Mesenchymal stem cell (in vitro differentiated cells and primary cell): Measurements from ENCODE around the gene ICA1L.

ENCODE experiments used
- DNase-seq: peaks from one replicate; pipeline ENCODE4 v3.0.0-alpha.2; 2013
- H2AFZ ChIP-seq: one replicate; pipeline ENCODE4 v1.6.1; 2013; ENCODE audit warnings: low read depth, mild to moderate bottlenecking, control low read depth, inconsistent platforms, low read length, moderate library complexity
- H2AK5ac ChIP-seq: 2 replicates; pipeline ENCODE4 v1.6.1; 2013; ENCODE audit warnings: low read length, moderate library complexity, mild to moderate bottlenecking, inconsistent platforms; ENCODE audit not compliant: severe bottlenecking
- H2BK120ac ChIP-seq: one replicate; pipeline ENCODE4 v1.6.1; 2013; ENCODE audit warnings: low read depth, mild to moderate bottlenecking, inconsistent platforms, low read length, moderate library complexity
- H2BK12ac ChIP-seq, 2 experiments: one replicate each; pipeline ENCODE4 v1.6.1; 2013; ENCODE audit warnings: inconsistent platforms in 2 of 2, low read length in 2 of 2, mild to moderate bottlenecking in 2 of 2, moderate library complexity in 2 of 2, control low read depth in 1 of 2
- H2BK15ac ChIP-seq: one replicate; pipeline ENCODE4 v1.6.1; 2013; ENCODE audit warnings: mild to moderate bottlenecking, low read depth, inconsistent platforms; ENCODE audit not compliant: poor library complexity, severe bottlenecking
- H2BK5ac ChIP-seq: 2 replicates; pipeline ENCODE4 v1.6.1; 2013; ENCODE audit warnings: low read depth, mild to moderate bottlenecking, low read length, control low read depth, inconsistent platforms; ENCODE audit not compliant: poor library complexity, severe bottlenecking
- H3K14ac ChIP-seq, 2 experiments: one replicate each; pipeline ENCODE4 v1.6.1; 2013; ENCODE audit warnings: inconsistent platforms in 2 of 2, low read length in 2 of 2, control low read depth in 1 of 2, mild to moderate bottlenecking in 1 of 2, moderate library complexity in 1 of 2
- H3K18ac ChIP-seq, 2 experiments: one replicate each; pipeline ENCODE4 v1.6.1; 2013; ENCODE audit warnings: inconsistent platforms in 2 of 2, low read length in 2 of 2, control low read depth in 1 of 2, low read depth in 1 of 2, mild to moderate bottlenecking in 1 of 2
- H3K23ac ChIP-seq, 2 experiments: one replicate each; pipeline ENCODE4 v1.6.1; 2013; ENCODE audit warnings: inconsistent platforms in 2 of 2, low read length in 2 of 2, mild to moderate bottlenecking in 2 of 2, moderate library complexity in 2 of 2, control low read depth in 1 of 2
- H3K27ac ChIP-seq: 2 replicates; pipeline ENCODE4 v1.5.1; 2013; ENCODE audit warnings: mild to moderate bottlenecking, moderate library complexity, low read length, control low read depth, inconsistent platforms; ENCODE audit not compliant: poor library complexity, severe bottlenecking
- H3K27me3 ChIP-seq, 2 experiments: 2 replicates each; pipeline versions ENCODE4 v1.6.1 to v1.7.0; 2013; ENCODE audit warnings: low read length in 2 of 2, mild to moderate bottlenecking in 2 of 2, moderate library complexity in 2 of 2, control low read depth in 1 of 2, inconsistent platforms in 1 of 2; ENCODE audit not compliant: control insufficient read depth in 1 of 2, insufficient read depth in 1 of 2
- H3K36me3 ChIP-seq, 2 experiments: 2 replicates each; pipeline versions ENCODE4 v1.6.1 to v1.7.0; 2013; ENCODE audit warnings: low read length in 2 of 2, control low read depth in 1 of 2, inconsistent platforms in 1 of 2, low read depth in 1 of 2, mild to moderate bottlenecking in 1 of 2; ENCODE audit not compliant: insufficient read depth in 2 of 2, control insufficient read depth in 1 of 2
- H3K4ac ChIP-seq, 2 experiments: one replicate each; pipeline ENCODE4 v1.6.1; 2013; ENCODE audit warnings: inconsistent platforms in 2 of 2, low read length in 2 of 2, mild to moderate bottlenecking in 2 of 2, moderate library complexity in 2 of 2, control low read depth in 1 of 2, low read depth in 1 of 2
- H3K4me1 ChIP-seq: 2 replicates; pipeline ENCODE4 v1.6.1; 2013; ENCODE audit warnings: low read depth, low read length, control low read depth; ENCODE audit not compliant: control insufficient read depth, insufficient read depth
- H3K4me2 ChIP-seq: 2 replicates; pipeline ENCODE4 v1.6.1; 2013; ENCODE audit warnings: low read length, mild to moderate bottlenecking, inconsistent platforms; ENCODE audit not compliant: poor library complexity, severe bottlenecking
- H3K4me3 ChIP-seq, 2 experiments: 2 replicates each; pipeline versions ENCODE4 v1.5.1 to v1.7.0; 2013; ENCODE audit warnings: low read length in 2 of 2, mild to moderate bottlenecking in 2 of 2, control low read depth in 1 of 2, low read depth in 1 of 2; ENCODE audit not compliant: insufficient read depth in 1 of 2
- H3K79me1 ChIP-seq: replicated peaks from 2 replicates; pipeline ENCODE4 v1.6.1; 2013; ENCODE audit warnings: mild to moderate bottlenecking, control low read depth, low read length, inconsistent platforms; ENCODE audit not compliant: poor library complexity, severe bottlenecking
- H3K9ac ChIP-seq: 2 replicates; pipeline ENCODE4 v1.7.0; 2013; ENCODE audit warnings: mild to moderate bottlenecking, low read length, moderate library complexity
- H3K9me3 ChIP-seq: 2 replicates; pipeline ENCODE4 v1.7.0; 2013; ENCODE audit warnings: mild to moderate bottlenecking, low read length; ENCODE audit not compliant: control insufficient read depth
- H4K8ac ChIP-seq: one replicate; pipeline ENCODE4 v1.6.1; 2013; ENCODE audit warnings: inconsistent platforms, mild to moderate bottlenecking, low read length, moderate library complexity
- H4K91ac ChIP-seq: one replicate; pipeline ENCODE4 v1.6.1; 2013; ENCODE audit warnings: mild to moderate bottlenecking, low read length, inconsistent platforms
- WGBS: methylation state at CpG from one replicate; pipeline ENCODE4 v1.1.7; 2013; ENCODE audit warnings: mixed read lengths; 5-methylcytosine and 5-hydroxymethylcytosine counted together

Gene ICA1L

DNA sequence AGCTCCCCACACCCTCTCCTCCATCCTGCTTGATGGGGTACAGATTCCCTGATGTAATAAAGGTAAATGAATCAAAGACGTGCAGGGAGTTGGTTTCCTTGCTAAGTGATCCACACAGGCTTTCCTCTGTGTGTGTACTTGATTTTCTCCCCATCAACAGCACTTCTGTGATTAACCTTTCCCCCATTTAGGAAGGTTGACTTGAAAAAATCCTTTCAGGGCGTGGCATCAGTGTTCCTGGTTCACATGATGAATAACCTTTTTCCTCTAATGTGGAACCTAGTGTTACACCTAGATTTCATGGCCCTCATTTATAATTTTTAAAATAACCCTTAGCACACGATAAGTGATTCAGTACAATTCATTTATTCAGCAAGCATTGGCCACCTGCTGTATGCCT is 115.0 kb downstream of the ICA1L start:
- Histone ChIP-seq H4K8ac (no peak overlapping the region), H3K4me1 (peaks cover 3% of the 10 kb centered on the region), H2AFZ (no peak overlapping the region), H3K4me2 (no peak overlapping the region), H2AK5ac (no peak overlapping the region), H2BK15ac (no peak overlapping the region), H2BK120ac (no peak overlapping the region), H3K23ac (no peak overlapping the region), H3K9me3 (no peaks in the 10 kb centered on the region), H3K14ac (no peak overlapping the region), H3K36me3 (peaks cover 3 to 6% of the 10 kb centered on the region in 2 experiments), H2BK5ac (no peak overlapping the region), H3K4ac (no peak overlapping the region), H3K4me3 (no peak overlapping the region), H2BK12ac (no peak overlapping the region), H3K79me1 (no peaks in the 10 kb centered on the region), H3K27me3 (no peaks in the 10 kb centered on the region), H3K27ac (no peak overlapping the region), H3K18ac (no peak overlapping the region), H3K9ac (no peak overlapping the region), H4K91ac (no peak overlapping the region)
- DNase-seq: no peak
- 96% methylated on average over 3 of the region's 3 CpGs for WGBS

DNA sequence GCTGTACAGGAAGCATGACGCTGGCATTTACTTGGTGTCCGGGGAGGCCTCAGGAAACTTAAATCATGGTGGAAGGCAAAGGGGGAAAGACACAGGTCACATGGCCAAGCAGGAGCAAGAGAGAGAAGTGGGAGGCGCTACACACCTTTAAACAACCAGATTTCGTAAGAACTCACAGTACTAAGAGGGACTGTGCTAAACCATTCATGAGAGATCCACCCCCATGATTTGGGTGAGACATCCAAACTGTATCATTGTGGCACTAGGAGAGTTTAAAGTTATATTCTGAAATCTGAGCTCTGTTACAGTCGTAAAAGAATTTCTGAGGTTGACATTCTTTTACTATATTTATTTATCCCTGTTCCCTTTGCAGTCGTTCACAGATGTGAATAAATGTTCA is 116.6 kb downstream of the ICA1L start:
- Histone ChIP-seq H3K23ac (no peak overlapping the region), H3K18ac (no peak overlapping the region), H2BK120ac (no peak overlapping the region), H3K4me3 (no peak overlapping the region), H3K4me1 (no peaks in the 10 kb centered on the region), H2BK5ac (no peak overlapping the region), H2AK5ac (no peak overlapping the region), H3K27me3 (no peaks in the 10 kb centered on the region), H3K27ac (no peak overlapping the region), H3K9ac (no peak overlapping the region), H4K91ac (no peak overlapping the region), H3K36me3 (peaks cover 3% of the 10 kb centered on the region in 2 experiments), H4K8ac (no peak overlapping the region), H3K14ac (no peak overlapping the region), H3K9me3 (no peaks in the 10 kb centered on the region), H2BK15ac (no peak overlapping the region), H3K4ac (no peak overlapping the region), H2AFZ (no peak overlapping the region), H3K79me1 (no peaks in the 10 kb centered on the region), H3K4me2 (no peak overlapping the region), H2BK12ac (no peak overlapping the region)
- WGBS: 96% methylated on average over 5 of the region's 6 CpGs
- no peak for DNase-seq

DNA sequence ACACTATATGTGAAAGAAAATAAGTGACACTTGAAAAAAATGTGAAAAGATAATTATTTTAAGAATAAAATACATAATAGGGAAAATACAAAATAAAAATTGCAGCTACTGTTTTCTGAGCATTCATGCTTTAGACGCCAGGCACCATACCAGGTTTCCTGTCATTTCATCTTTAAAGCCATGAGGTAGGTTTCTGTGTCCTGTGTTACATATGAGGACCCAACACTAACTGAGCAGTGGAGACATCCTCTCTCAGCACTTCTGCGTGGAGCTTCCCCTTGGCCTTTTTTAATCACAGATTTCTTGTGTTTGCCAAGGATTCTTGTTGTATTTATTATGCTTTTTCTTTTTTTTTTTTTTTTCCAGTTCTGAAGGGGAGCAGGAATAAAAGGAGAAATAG is 119.5 kb downstream of the ICA1L start:
- Histone ChIP-seq H3K4me3 (no peak overlapping the region), H2AFZ (no peak overlapping the region), H2BK12ac (no peak overlapping the region), H2BK15ac (no peak overlapping the region), H3K79me1 (no peaks in the 10 kb centered on the region), H3K9me3 (no peaks in the 10 kb centered on the region), H3K14ac (no peak overlapping the region), H4K91ac (no peak overlapping the region), H3K18ac (no peak overlapping the region), H3K36me3 (peaks cover 0 to under 1% of the 10 kb centered on the region in 2 experiments), H4K8ac (no peak overlapping the region), H3K9ac (no peak overlapping the region), H2BK5ac (no peak overlapping the region), H3K4ac (no peak overlapping the region), H3K27me3 (no peaks in the 10 kb centered on the region), H3K27ac (no peak overlapping the region), H2BK120ac (no peak overlapping the region), H2AK5ac (no peak overlapping the region), H3K4me2 (no peak overlapping the region), H3K4me1 (no peaks in the 10 kb centered on the region), H3K23ac (no peak overlapping the region)
- 100% methylated on average over 1 of the region's 2 CpGs for WGBS
- DNase-seq: no peak

DNA sequence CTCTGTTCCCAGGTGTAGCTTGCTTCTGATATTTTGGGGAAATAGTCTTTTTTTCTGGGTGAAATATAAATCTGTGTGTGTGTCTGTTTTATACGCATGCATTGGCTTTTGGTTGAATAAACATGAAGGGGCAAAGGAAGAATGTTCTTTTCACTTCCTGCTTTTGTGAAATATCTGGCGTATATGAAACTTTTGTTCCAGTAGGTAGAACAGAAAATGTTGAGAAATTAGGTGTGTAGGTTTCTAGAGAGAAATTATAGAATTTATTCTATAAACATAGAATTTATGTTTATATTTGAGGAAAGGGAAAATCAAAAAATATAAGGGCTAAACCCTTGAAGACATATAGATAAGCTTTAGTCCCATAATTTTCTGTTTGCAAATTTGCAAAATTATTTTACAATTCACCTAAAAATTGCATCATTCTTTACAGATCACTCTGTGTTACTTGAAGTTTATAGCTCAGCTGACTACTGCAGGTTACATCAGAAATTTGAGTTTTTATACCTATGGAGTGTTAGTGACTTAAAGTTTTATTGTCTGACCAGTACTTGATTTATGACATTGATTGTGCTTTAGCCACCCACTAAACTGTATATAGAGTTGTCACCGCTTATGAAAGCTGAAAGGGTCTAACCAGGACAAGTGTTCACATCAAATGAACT is 120.7 kb downstream of the ICA1L start:
- Histone ChIP-seq H3K36me3 (no peaks in the 10 kb centered on the region), H3K4me2 (no peak overlapping the region), H2AK5ac (no peak overlapping the region), H4K91ac (no peak overlapping the region), H3K9me3 (peaks cover 4% of the 10 kb centered on the region), H3K4ac (no peak overlapping the region), H3K4me1 (no peaks in the 10 kb centered on the region), H4K8ac (no peak overlapping the region), H3K4me3 (no peak overlapping the region), H3K79me1 (no peaks in the 10 kb centered on the region), H3K18ac (no peak overlapping the region), H2BK15ac (no peak overlapping the region), H2BK120ac (no peak overlapping the region), H2BK12ac (no peak overlapping the region), H3K27ac (no peak overlapping the region), H3K14ac (no peak overlapping the region), H3K23ac (no peak overlapping the region), H2BK5ac (no peak overlapping the region), H3K27me3 (no peaks in the 10 kb centered on the region), H3K9ac (no peak overlapping the region), H2AFZ (no peak overlapping the region)
- no peak for DNase-seq
- WGBS: 98% methylated on average over 2 of the region's 3 CpGs
